ENCODE results near the gene PITX1.

GRCh38 chr5:135069016-135069770, 35.2 kb upstream of the PITX1 start:
- TF ChIP-seq KLF6 (CRISPR knock-in tag; IDR thresholded peaks at IDR 0.05) (no peak), CTCF (CRISPR knock-in tag; IDR thresholded peaks at IDR 0.05) (no peak), HDAC2 (CRISPR knock-in tag; IDR thresholded peaks at IDR 0.05) (no peak), ARID4A (CRISPR knock-in tag; IDR thresholded peaks at IDR 0.05; ENCODE audit: borderline replicate concordance) (no peak), SP2 (CRISPR knock-in tag; IDR thresholded peaks at IDR 0.05) (no peak), ATF2 (CRISPR knock-in tag; IDR thresholded peaks at IDR 0.05) (no peak), POLR2AphosphoS5 (IDR thresholded peaks at IDR 0.05; ENCODE audit: low read depth, low read length) (no peak)
